HEK293 (cell line): ENCODE measurements around the gene OR51L1.

ENCODE experiments used
- CTCF ChIP-seq: fragments of 450-650 bp; formaldehyde crosslinking; IDR thresholded peaks from 2 replicates; pipeline ENCODE4 v1.5.1; 2016; ENCODE audit warnings: missing biosample characterization, missing genetic modification characterization
- TCF7L2 ChIP-seq: IDR thresholded peaks from 2 replicates; pipeline ENCODE4 v1.6.1; 2011; ENCODE audit warnings: low read depth, mild to moderate bottlenecking, inconsistent platforms, low read length, moderate library complexity, borderline replicate concordance
- ZNF146 ChIP-seq: fragments of 450-650 bp; formaldehyde crosslinking; IDR thresholded peaks from 2 replicates; pipeline ENCODE4 v1.5.1; 2016; ENCODE audit warnings: missing biosample characterization, missing genetic modification characterization

- TF ChIP-seq CTCF (tag by site-specific recombination) (no peak), ZNF146 (tag by site-specific recombination) (no peak), TCF7L2 (no peak)
These were observed 47.1 kb upstream of the OR51L1 start, which contains the start of gene OR51A4 for GRCh38 chr11:4947505-4947904.
